ENCODE results near the gene FPR2. TPM values are rescaled to one million over a fixed set of nuclear protein-coding genes. Genes with fewer than 3 reads are reported as not detected.

Gene FPR2
- total and polyA plus RNA-seq, 2 donors (not counting 3 experiments of a cell fraction or from before 2014, with no cell fraction given) = not detected

DNA sequence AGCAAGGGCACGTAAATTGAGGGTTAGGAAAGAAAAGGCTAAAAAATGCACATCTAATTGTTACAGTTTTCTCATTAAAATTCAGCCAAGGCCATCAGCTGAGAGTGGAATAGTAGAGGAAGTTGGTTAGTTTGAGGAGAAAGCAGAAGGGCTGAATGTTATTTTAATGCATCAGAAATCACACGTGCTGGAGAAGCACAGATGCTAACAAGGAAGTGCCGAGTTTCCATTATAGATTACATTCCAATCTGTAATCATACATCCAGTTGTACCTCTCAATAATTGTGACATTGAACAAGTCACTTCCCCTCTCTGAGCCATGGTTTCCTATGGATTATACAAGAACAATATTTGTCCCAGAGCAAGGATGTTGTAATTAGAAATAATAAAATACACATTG is 59.0 kb downstream of the FPR2 start:
- Histone ChIP-seq H3K27me3 (ENCODE audit: control insufficient read depth in 2 of 2, insufficient read depth in 2 of 2, low read length in 2 of 2) (no peaks in the 10 kb centered on the region), H3K36me3 (ENCODE audit: control insufficient read depth in 2 of 2, extremely low read depth in 1 of 2, insufficient read depth in 2 of 2, low read length in 2 of 2) (no peaks in the 10 kb centered on the region), H3K9me3 (replicated peaks; ENCODE audit: control insufficient read depth, insufficient read depth, low read length) (no peaks in the 10 kb centered on the region), H3K79me2 (ENCODE audit: control insufficient read depth, insufficient read depth, low read length) (no peaks in the 10 kb centered on the region), H2AFZ (ENCODE audit: low read depth, low read length) (no peak overlapping the region), H3K4me2 (ENCODE audit: insufficient read depth, low read length) (no peak overlapping the region), H4K20me1 (replicated peaks; ENCODE audit: control insufficient read depth, extremely low read depth, insufficient read depth, low read length) (no peaks in the 10 kb centered on the region), H3K9me1 (replicated peaks; ENCODE audit: control insufficient read depth, extremely low read depth, insufficient read depth, low read length) (no peaks in the 10 kb centered on the region), H3K9ac (replicated peaks; ENCODE audit: extremely low read depth, insufficient read depth, low read length) (no peak overlapping the region), H3K4me1 (ENCODE audit: control insufficient read depth, extremely low read depth, insufficient read depth, low read length) (no peaks in the 10 kb centered on the region), H3K4me3 (replicated peaks in 1 of 3; ENCODE audit: insufficient read depth in 1 of 3, low read depth in 1 of 3, low read length in 3 of 3) (no peak overlapping the region), H3K27ac (ENCODE audit: insufficient read depth, low read depth, low read length) (no peak overlapping the region)
- ChIA-PET POLR2A (no interaction called here), CTCF (no interaction called here)
- BruUV-seq (replicated peaks) = no TSS peak
- intact Hi-C loops (cut with micrococcal nuclease) = no loop called here
- no peak for DNase-seq (ENCODE audit: low read depth, low spot score)
- dilution Hi-C loops (cut with MboI; ENCODE audit: extremely low pct_ligation_motif_present, low sequenced_read_pairs) = no loop called here
- no peak for FAIRE-seq
- TF ChIP-seq JUN (IDR thresholded peaks at IDR 0.05; ENCODE audit: borderline replicate concordance, insufficient read depth, insufficient read length, low read depth) = no peak
- TF ChIP-seq, protein P1, sequence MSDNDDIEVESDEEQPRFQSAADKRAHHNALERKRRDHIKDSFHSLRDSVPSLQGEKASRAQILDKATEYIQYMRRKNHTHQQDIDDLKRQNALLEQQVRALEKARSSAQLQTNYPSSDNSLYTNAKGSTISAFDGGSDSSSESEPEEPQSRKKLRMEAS (IDR thresholded peaks at IDR 0.05; ENCODE audit: insufficient read depth, insufficient read length) = no peak
- TF ChIP-seq FOS (IDR thresholded peaks at IDR 0.05; ENCODE audit: borderline replicate concordance, insufficient read depth, low read length) = no peak
- no peak for TF ChIP-seq GATA2 (IDR thresholded peaks at IDR 0.05; ENCODE audit: insufficient read depth, insufficient read length, low read depth, low read length)
- no peak for TF ChIP-seq POLR2AphosphoS5 (IDR thresholded peaks at IDR 0.05; ENCODE audit: insufficient read depth, low read depth, low read length)
- TF ChIP-seq, protein P2, sequence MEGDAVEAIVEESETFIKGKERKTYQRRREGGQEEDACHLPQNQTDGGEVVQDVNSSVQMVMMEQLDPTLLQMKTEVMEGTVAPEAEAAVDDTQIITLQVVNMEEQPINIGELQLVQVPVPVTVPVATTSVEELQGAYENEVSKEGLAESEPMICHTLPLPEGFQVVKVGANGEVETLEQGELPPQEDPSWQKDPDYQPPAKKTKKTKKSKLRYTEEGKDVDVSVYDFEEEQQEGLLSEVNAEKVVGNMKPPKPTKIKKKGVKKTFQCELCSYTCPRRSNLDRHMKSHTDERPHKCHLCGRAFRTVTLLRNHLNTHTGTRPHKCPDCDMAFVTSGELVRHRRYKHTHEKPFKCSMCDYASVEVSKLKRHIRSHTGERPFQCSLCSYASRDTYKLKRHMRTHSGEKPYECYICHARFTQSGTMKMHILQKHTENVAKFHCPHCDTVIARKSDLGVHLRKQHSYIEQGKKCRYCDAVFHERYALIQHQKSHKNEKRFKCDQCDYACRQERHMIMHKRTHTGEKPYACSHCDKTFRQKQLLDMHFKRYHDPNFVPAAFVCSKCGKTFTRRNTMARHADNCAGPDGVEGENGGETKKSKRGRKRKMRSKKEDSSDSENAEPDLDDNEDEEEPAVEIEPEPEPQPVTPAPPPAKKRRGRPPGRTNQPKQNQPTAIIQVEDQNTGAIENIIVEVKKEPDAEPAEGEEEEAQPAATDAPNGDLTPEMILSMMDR (IDR thresholded peaks at IDR 0.05; ENCODE audit: extremely low read depth in 1 of 2, insufficient read depth in 1 of 2, low read depth in 1 of 2, low read length in 2 of 2) = no peak
- TF ChIP-seq POLR2A (IDR thresholded peaks at IDR 0.05; ENCODE audit: low read depth, low read length) = no peak
- no peak for TF ChIP-seq MYC (IDR thresholded peaks at IDR 0.05; ENCODE audit: low read depth, low read length)
- TF ChIP-seq EZH2 (IDR thresholded peaks at IDR 0.05; ENCODE audit: borderline replicate concordance, low read depth, low read length, severe bottlenecking) = no peak

Other genes with a start within 250 kb of the FPR2 start
- not detected in 2 replicates for gene SIGLEC6, start 229.5 kb upstream of the FPR2 start, total RNA-seq
- not detected in 2 replicates for gene SIGLEC6, start 229.5 kb upstream of the FPR2 start, polyA plus RNA-seq
- 16.5 and 21.4 TPM in 2 replicates for gene ZNF175, start 189.9 kb upstream of the FPR2 start, total RNA-seq
- 3.8 and 4.9 TPM in 2 replicates for gene ZNF175, start 189.9 kb upstream of the FPR2 start, polyA plus RNA-seq
- not detected in 2 replicates for gene SIGLEC5, start 130.8 kb upstream of the FPR2 start, total RNA-seq
- not detected in 2 replicates for gene SIGLEC5, start 130.8 kb upstream of the FPR2 start, polyA plus RNA-seq
- 0.58 TPM in 1 of 2 replicates, not detected in the other for gene SIGLEC14, start 114.4 kb upstream of the FPR2 start, total RNA-seq
- 0.10 and 0.14 TPM in 2 replicates for gene SIGLEC14, start 114.4 kb upstream of the FPR2 start, polyA plus RNA-seq
- gene SPACA6, start 67.8 kb upstream of the FPR2 start, total RNA-seq = 34.4 and 41.1 TPM in 2 replicates
- gene SPACA6, start 67.8 kb upstream of the FPR2 start, polyA plus RNA-seq = 11.9 and 14.5 TPM in 2 replicates
- gene HAS1, start 37.2 kb upstream of the FPR2 start, total RNA-seq = not detected in 2 replicates
- not detected in 2 replicates for gene HAS1, start 37.2 kb upstream of the FPR2 start, polyA plus RNA-seq
- gene FPR1, start 9.3 kb upstream of the FPR2 start, total RNA-seq = not detected in 2 replicates
- gene FPR1, start 9.3 kb upstream of the FPR2 start, polyA plus RNA-seq = not detected in 2 replicates
- gene FPR3, start 34.0 kb downstream of the FPR2 start, total RNA-seq = not detected in 2 replicates
- not detected in 2 replicates for gene FPR3, start 34.0 kb downstream of the FPR2 start, polyA plus RNA-seq
- gene ZNF577, start 126.8 kb downstream of the FPR2 start, total RNA-seq = 3.2 and 4.0 TPM in 2 replicates
- gene ZNF577, start 126.8 kb downstream of the FPR2 start, polyA plus RNA-seq = 3.1 and 4.7 TPM in 2 replicates
- gene ZNF649, start 143.8 kb downstream of the FPR2 start, total RNA-seq = 8.6 and 9.0 TPM in 2 replicates
- gene ZNF649, start 143.8 kb downstream of the FPR2 start, polyA plus RNA-seq = 2.0 and 2.1 TPM in 2 replicates
- gene ZNF613, start 166.3 kb downstream of the FPR2 start, total RNA-seq = 4.4 and 6.5 TPM in 2 replicates
- gene ZNF613, start 166.3 kb downstream of the FPR2 start, polyA plus RNA-seq = 1.7 and 2.1 TPM in 2 replicates
- gene ZNF350, start 225.7 kb downstream of the FPR2 start, total RNA-seq = 8.4 and 9.8 TPM in 2 replicates
- 2.1 and 2.6 TPM in 2 replicates for gene ZNF350, start 225.7 kb downstream of the FPR2 start, polyA plus RNA-seq
- gene ZNF615, start 247.0 kb downstream of the FPR2 start, total RNA-seq = 4.5 and 5.1 TPM in 2 replicates
- 1.4 TPM in 2 replicates for gene ZNF615, start 247.0 kb downstream of the FPR2 start, polyA plus RNA-seq

All from endothelial cell of umbilical vein (primary cell).